Endodermal cell (in vitro differentiated cells): ENCODE results near the gene OLFML2A. TPM values are rescaled to one million over a fixed set of nuclear protein-coding genes. Genes with fewer than 3 reads are reported as not detected.
"Not testable (repeated sequence)": the region's sequence is repeated elsewhere in the genome, so short reads cannot be mapped to it uniquely, and the experiment has no call there.

ENCODE experiments used
- DNase-seq: peaks from one replicate; pipeline ENCODE4 v3.0.0-alpha.2; 2017
- H3K27ac ChIP-seq: 2 replicates; pipeline ENCODE4 v1.5.1; 2013; ENCODE audit warnings: mild to moderate bottlenecking, low read depth, low read length, moderate library complexity
- H3K27me3 ChIP-seq: 2 replicates; pipeline ENCODE4 v1.6.1; 2013; ENCODE audit warnings: mild to moderate bottlenecking, low read length, moderate library complexity; ENCODE audit not compliant: insufficient read depth, control insufficient read depth, poor library complexity, severe bottlenecking
- H3K36me3 ChIP-seq: 2 replicates; pipeline ENCODE4 v1.7.0; 2013; ENCODE audit warnings: mild to moderate bottlenecking, low read length, moderate library complexity; ENCODE audit not compliant: control insufficient read depth, insufficient read depth
- H3K4me1 ChIP-seq: one replicate; pipeline ENCODE4 v1.7.0; 2013; ENCODE audit warnings: low read length; ENCODE audit not compliant: control insufficient read depth, insufficient read depth
- H3K4me3 ChIP-seq: 2 replicates; pipeline ENCODE4 v1.5.1; 2013; ENCODE audit warnings: mild to moderate bottlenecking, low read length, moderate library complexity
- H3K9ac ChIP-seq: 2 replicates; pipeline ENCODE4 v1.6.1; 2013; ENCODE audit warnings: mild to moderate bottlenecking, low read length, moderate library complexity; ENCODE audit not compliant: poor library complexity, severe bottlenecking; ENCODE audit errors: extremely low read depth
- H3K9me3 ChIP-seq: 2 replicates; pipeline ENCODE4 v1.6.1; 2013; ENCODE audit warnings: mild to moderate bottlenecking, low read length, moderate library complexity; ENCODE audit not compliant: control insufficient read depth
- H3K27ac Mint-ChIP-seq: 2 replicates; pipeline ENCODE4 v1.8.0; 2020; ENCODE audit warnings: mixed read lengths
- H3K27me3 Mint-ChIP-seq: 2 replicates; pipeline ENCODE4 v1.8.0; 2021; ENCODE audit warnings: mild to moderate bottlenecking, mixed read lengths; ENCODE audit not compliant: insufficient read depth
- H3K36me3 Mint-ChIP-seq: 2 replicates; pipeline ENCODE4 v1.8.0; 2020; ENCODE audit warnings: low read depth, mixed read lengths
- H3K4me1 Mint-ChIP-seq: 2 replicates; pipeline ENCODE4 v1.8.0; 2020; ENCODE audit warnings: mixed read lengths
- H3K4me3 Mint-ChIP-seq: 2 replicates; pipeline ENCODE4 v1.8.0; 2020; ENCODE audit warnings: mild to moderate bottlenecking, moderate library complexity, mixed read lengths
- H3K9me3 Mint-ChIP-seq: 2 replicates; pipeline ENCODE4 v1.8.0; 2020; ENCODE audit warnings: mild to moderate bottlenecking, mixed read lengths
- WGBS, 2 experiments: methylation state at CpG; one replicate each; pipeline versions ENCODE4 v1.1.5 to v1.1.7; 2013; ENCODE audit warnings: missing lambda C conversion rate in 2 of 2, mixed read lengths in 1 of 2; ENCODE audit not compliant: insufficient coverage in 1 of 2, insufficient read length in 1 of 2; 5-methylcytosine and 5-hydroxymethylcytosine counted together
- long read RNA-seq, 4 experiments: library from polyadenylated mRNA in 2 of 4; library from RNA in 1 of 4; library from capped mRNA in 1 of 4; stranded (forward) in 3 of 4; unstranded in 1 of 4; transcript quantifications; one replicate each; pipeline ENCODE4 v2.0.0, GENCODE V29; 2020 to 2021; ENCODE audit warnings: inconsistent platforms in 1 of 4
- polyA plus RNA-seq, 2 experiments: library from polyadenylated mRNA; stranded (reverse); fragments of 50-300 nt; gene quantifications; one replicate each; pipeline ENCODE4 v1.2.3, GENCODE V29; 2013
- total RNA-seq, 2 donors: library from RNA; stranded (reverse); fragmentation: NEBNext Ultra II Directional in 1 of 2; extraction: Animal tissue kit (Norgen Biotek cat#: 25700) in 1 of 2; gene quantifications; 2 replicates in 1 of 2; 3 replicates in 1 of 2; pipeline ENCODE4 v1.2.1, GENCODE V29; 2021
- TF ChIP-seq, protein P1 (sequence below): fragments of 200-600 bp; sonication (generic); conservative IDR thresholded peaks from 2 replicates; pipeline ENCODE4 v1.5.0; 2021; ENCODE audit warnings: antibody characterized with exemption, mild to moderate bottlenecking

Gene OLFML2A
- total RNA-seq: 10 to 100 TPM; 28.1 to 31.2 TPM
- 8.2 TPM for polyA plus RNA-seq (2013, experiment 1 of 2)
- 7.8 TPM for polyA plus RNA-seq (2013, experiment 2 of 2)
- long read RNA-seq, experiment 1, partial matches to known transcripts: 0 of 9 reads
- long read RNA-seq, experiment 1, other reads (novel, unspliced or antisense): 9 of 9 reads
- long read RNA-seq, experiment 2, full-length matches to known transcripts: 9 of 22 reads
- long read RNA-seq, experiment 2, partial matches to known transcripts: 10 of 22 reads
- long read RNA-seq, experiment 2, other reads (novel, unspliced or antisense): 3 of 22 reads
- long read RNA-seq, experiment 3, partial matches to known transcripts: 1 of 9 reads
- long read RNA-seq, experiment 3, other reads (novel, unspliced or antisense): 8 of 9 reads
- long read RNA-seq, experiment 4: 0 reads

DNA sequence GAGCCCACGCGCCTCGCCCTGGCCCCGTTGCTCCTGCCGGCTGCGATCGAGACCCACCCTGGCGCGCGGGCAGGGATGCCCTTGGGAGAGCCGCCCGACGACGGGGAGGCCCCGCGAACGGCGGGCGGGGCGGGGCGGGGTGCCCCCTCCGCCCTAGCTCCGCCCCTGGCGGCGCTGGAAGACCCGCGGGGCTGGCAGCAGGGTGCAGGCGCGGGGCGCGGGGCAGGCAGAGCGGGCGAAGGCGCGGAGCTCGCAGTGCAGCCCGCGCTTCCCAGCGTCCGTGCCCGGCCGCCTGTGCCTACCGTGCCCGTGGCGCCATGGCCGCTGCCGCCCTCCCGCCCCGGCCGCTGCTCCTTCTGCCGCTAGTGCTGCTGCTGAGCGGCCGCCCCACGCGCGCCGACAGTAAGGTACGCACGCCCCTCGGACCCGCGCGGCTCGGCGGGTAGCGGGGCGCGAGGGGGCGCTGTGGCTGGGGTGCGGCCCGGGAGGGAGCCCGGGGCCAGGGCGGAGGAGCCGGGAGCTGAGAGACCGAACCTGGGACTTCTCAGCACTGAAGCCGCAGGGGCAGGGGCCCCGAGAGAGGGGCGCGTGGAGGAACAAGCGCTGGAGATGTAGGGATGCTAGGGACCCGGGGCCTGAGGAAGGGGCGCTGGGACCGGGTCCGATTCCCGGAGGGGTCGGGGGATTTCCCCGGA lies at the start of gene OLFML2A:
TSS of gene OLFML2A (plus strand) at position 180 of the 695 bp plus-strand sequence. CDS start at position 318, 138 bp downstream.
- no peaks in the 10 kb centered on the region for H3K36me3 Mint-ChIP-seq
- TF ChIP-seq, protein P1, sequence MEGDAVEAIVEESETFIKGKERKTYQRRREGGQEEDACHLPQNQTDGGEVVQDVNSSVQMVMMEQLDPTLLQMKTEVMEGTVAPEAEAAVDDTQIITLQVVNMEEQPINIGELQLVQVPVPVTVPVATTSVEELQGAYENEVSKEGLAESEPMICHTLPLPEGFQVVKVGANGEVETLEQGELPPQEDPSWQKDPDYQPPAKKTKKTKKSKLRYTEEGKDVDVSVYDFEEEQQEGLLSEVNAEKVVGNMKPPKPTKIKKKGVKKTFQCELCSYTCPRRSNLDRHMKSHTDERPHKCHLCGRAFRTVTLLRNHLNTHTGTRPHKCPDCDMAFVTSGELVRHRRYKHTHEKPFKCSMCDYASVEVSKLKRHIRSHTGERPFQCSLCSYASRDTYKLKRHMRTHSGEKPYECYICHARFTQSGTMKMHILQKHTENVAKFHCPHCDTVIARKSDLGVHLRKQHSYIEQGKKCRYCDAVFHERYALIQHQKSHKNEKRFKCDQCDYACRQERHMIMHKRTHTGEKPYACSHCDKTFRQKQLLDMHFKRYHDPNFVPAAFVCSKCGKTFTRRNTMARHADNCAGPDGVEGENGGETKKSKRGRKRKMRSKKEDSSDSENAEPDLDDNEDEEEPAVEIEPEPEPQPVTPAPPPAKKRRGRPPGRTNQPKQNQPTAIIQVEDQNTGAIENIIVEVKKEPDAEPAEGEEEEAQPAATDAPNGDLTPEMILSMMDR: peak; percentile 75
- peaks cover 28% of the 10 kb centered on the region for H3K4me1 Mint-ChIP-seq
- H3K4me3 Mint-ChIP-seq: peak within 1 kb of the TSS; percentile 69
- 3 to 4% methylated on average over 47 to 87 of the region's 87 CpGs for WGBS, 2 experiments
- no peaks in the 10 kb centered on the region for H3K9me3 Mint-ChIP-seq
- Histone ChIP-seq H3K36me3 (no peaks in the 10 kb centered on the region), H3K27ac (no peak within 1 kb of the TSS), H3K9me3 (no peaks in the 10 kb centered on the region), H3K9ac (no peak within 1 kb of the TSS), H3K4me3 (peak within 1 kb of the TSS; percentile 76), H3K4me1 (peaks cover 4% of the 10 kb centered on the region), H3K27me3 (peaks cover 7% of the 10 kb centered on the region)
- H3K27me3 Mint-ChIP-seq: peaks cover 22% of the 10 kb centered on the region
- peak; percentile 87 for DNase-seq
- H3K27ac Mint-ChIP-seq: peak within 1 kb of the TSS; percentile 85

DNA sequence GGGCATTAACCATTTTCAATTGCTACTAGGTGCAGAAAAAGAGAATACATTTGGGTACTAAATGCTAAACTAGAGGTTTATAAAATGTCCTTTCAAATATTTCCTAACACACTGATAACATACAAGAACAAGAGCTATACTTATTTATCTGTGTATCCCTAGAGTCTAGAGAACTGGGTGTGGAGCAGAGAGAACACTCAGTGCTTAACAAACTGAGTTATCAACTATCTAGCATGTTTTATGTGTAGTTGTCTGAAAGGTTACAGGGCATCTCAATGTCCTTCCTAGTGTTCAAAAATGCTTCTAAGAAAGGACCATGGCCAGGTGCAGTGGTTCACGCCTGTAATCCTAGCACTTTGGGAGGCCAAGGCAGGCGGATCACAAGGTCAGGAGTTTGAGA lies 46.2 kb upstream of the OLFML2A start:
- Histone ChIP-seq H3K9ac (no peak overlapping the region), H3K36me3 (peaks cover 67% of the 10 kb centered on the region), H3K9me3 (no peaks in the 10 kb centered on the region), H3K4me1 (no peaks in the 10 kb centered on the region), H3K27me3 (no peaks in the 10 kb centered on the region), H3K4me3 (no peak overlapping the region), H3K27ac (no peak overlapping the region)
- TF ChIP-seq, protein P1: no peak
- Mint-ChIP-seq H3K9me3 (no peaks in the 10 kb centered on the region), H3K27ac (no peak overlapping the region), H3K36me3 (peaks cover 48% of the 10 kb centered on the region), H3K4me3 (no peak overlapping the region), H3K27me3 (no peaks in the 10 kb centered on the region), H3K4me1 (peaks cover 14% of the 10 kb centered on the region)
- WGBS, 2 experiments: 82 to 100% methylated on average over 2 of the region's 2 CpGs
- DNase-seq: no peak

DNA sequence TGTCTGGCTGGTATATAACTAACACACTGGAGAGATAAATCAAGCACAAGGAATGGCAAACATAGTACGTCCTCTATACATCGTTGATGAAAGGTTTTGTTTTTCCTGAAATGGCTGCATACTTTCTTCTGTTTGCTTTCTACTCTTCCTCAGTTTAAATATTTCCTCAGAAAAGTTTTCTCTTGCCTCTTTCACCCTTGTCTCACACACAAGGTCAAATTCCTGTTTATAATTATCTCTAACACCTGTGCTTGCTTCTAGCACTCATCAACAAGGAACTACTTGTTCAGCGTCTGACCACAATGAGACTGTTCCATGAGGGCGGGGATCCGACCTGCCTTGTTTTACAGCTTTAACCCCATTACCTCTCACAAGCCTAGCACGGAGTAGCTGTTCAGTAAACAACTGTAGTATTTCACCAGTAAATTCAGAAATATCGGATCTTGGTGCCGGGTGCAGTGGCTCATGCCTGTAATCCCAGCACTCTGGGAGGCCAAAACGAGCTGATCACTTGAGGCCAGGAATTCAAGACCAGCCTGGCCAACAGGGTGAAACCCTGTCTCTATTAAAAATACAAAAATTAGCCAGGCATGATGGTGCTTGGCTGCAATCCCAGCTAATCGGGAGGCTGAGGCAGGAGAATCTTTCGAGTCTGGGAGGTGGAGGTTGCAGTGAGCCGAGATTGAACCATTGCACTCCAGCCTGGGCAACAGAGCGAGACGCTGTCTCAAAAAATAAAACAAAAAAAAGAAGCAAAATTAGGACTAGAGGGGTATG lies 42.8 kb upstream of the OLFML2A start:
- Histone ChIP-seq H3K9me3 (no peaks in the 10 kb centered on the region), H3K4me3 (no peak overlapping the region), H3K27ac (no peak overlapping the region), H3K4me1 (no peaks in the 10 kb centered on the region), H3K27me3 (no peaks in the 10 kb centered on the region), H3K36me3 (peaks cover 53% of the 10 kb centered on the region), H3K9ac (no peak overlapping the region)
- Mint-ChIP-seq H3K4me1 (peaks cover 9% of the 10 kb centered on the region), H3K4me3 (no peak overlapping the region), H3K9me3 (no peaks in the 10 kb centered on the region), H3K36me3 (peaks cover 42% of the 10 kb centered on the region), H3K27me3 (no peaks in the 10 kb centered on the region), H3K27ac (peak overlapping the region; percentile 14)
- WGBS, 2 experiments: 92 to 95% methylated on average over 14 of the region's 14 CpGs
- DNase-seq: no peak
- TF ChIP-seq, protein P1: no peak

DNA sequence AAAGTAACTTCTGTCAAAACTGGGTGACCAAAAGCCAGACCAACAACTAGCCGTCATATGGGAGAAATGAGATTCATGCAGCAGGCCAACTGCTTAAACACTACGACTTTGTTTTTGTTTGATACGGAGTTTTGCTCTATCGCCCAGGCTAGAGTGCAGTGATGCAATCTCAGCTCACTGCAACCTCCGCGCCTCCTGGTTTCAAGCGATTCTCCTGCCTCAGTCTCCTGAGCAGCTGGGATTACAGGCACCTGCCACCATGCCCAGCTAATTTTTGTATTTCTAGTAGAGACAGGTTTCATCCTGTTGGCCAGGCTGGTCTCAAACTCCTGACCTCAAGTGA lies 42.2 kb upstream of the OLFML2A start:
- not testable (repeated sequence) for DNase-seq, H3K4me1 ChIP-seq
- peak overlapping the region; percentile 61 for H3K27ac ChIP-seq

More for the DNA sequence above, 42.2 kb upstream of the OLFML2A start:
- not testable (repeated sequence) for H3K9me3 ChIP-seq, H3K4me1 Mint-ChIP-seq, H3K9ac ChIP-seq, H3K4me3 Mint-ChIP-seq, H3K27me3 ChIP-seq, H3K4me3 ChIP-seq, H3K27me3 Mint-ChIP-seq, H3K9me3 Mint-ChIP-seq
- peaks cover 55% of the 10 kb centered on the region for H3K36me3 ChIP-seq
- peak overlapping the region; percentile 14 for H3K27ac Mint-ChIP-seq
- peaks cover 40% of the 10 kb centered on the region for H3K36me3 Mint-ChIP-seq
- 87 to 95% methylated on average over 7 of the region's 7 CpGs for WGBS, 2 experiments
